MM.1S (cell line): ENCODE data around the gene ECHS1.

Source experiments
- DNase-seq: peaks from one replicate; pipeline ENCODE4 v3.0.0-alpha.2; 2015
- H2AFZ ChIP-seq: fragments of 300-600 bp; sonication (generic); 2 replicates; pipeline ENCODE4 v1.6.0; 2016; ENCODE audit warnings: antibody characterized with exemption, low read length
- H3F3A ChIP-seq: fragments of 300-600 bp; sonication (generic); 2 replicates; pipeline ENCODE4 v1.6.1; 2016; ENCODE audit warnings: mild to moderate bottlenecking, antibody characterized with exemption, low read length, moderate library complexity, mixed read lengths; ENCODE audit not compliant: insufficient read depth
- H3K27ac ChIP-seq: fragments of 300-600 bp; sonication (generic); 2 replicates; pipeline ENCODE4 v1.5.1; 2016; ENCODE audit warnings: mild to moderate bottlenecking, low read length
- H3K27me3 ChIP-seq: fragments of 300-600 bp; sonication (generic); replicated peaks from 2 replicates; pipeline ENCODE4 v1.6.0; 2016; ENCODE audit warnings: low read length; ENCODE audit not compliant: insufficient read depth
- H3K36me3 ChIP-seq: fragments of 300-600 bp; sonication (generic); replicated peaks from 2 replicates; pipeline ENCODE4 v1.6.1; 2016; ENCODE audit warnings: mild to moderate bottlenecking, low read length, mixed read lengths; ENCODE audit not compliant: insufficient read depth
- H3K4me1 ChIP-seq: fragments of 300-600 bp; sonication (generic); 2 replicates; pipeline ENCODE4 v1.6.1; 2016; ENCODE audit warnings: low read length, mixed read lengths
- H3K4me2 ChIP-seq: fragments of 300-600 bp; sonication (generic); 2 replicates; pipeline ENCODE4 v1.6.0; 2016; ENCODE audit warnings: low read depth, low read length
- H3K4me3 ChIP-seq: fragments of 300-600 bp; sonication (generic); 2 replicates; pipeline ENCODE4 v1.5.1; 2016; ENCODE audit warnings: low read length, mixed read lengths
- H3K79me2 ChIP-seq: fragments of 300-600 bp; sonication (generic); 2 replicates; pipeline ENCODE4 v1.6.1; 2016; ENCODE audit warnings: mixed run types, low read length, mixed read lengths
- H3K9ac ChIP-seq: fragments of 300-600 bp; sonication (generic); 2 replicates; pipeline ENCODE4 v1.6.1; 2016; ENCODE audit warnings: low read length, mixed read lengths
- H3K9me2 ChIP-seq: fragments of 300-600 bp; sonication (generic); replicated peaks from 2 replicates; pipeline ENCODE4 v1.6.1; 2016; ENCODE audit warnings: mild to moderate bottlenecking, low read length, mixed read lengths; ENCODE audit not compliant: insufficient read depth
- H3K9me3 ChIP-seq: fragments of 300-600 bp; sonication (generic); replicated peaks from 2 replicates; pipeline ENCODE4 v1.6.1; 2016; ENCODE audit warnings: mild to moderate bottlenecking, low read length, mixed read lengths; ENCODE audit not compliant: insufficient read depth
- H4K20me1 ChIP-seq: fragments of 300-600 bp; sonication (generic); 2 replicates; pipeline ENCODE4 v1.6.1; 2016; ENCODE audit warnings: mild to moderate bottlenecking, low read length, moderate library complexity, mixed read lengths; ENCODE audit not compliant: insufficient read depth
- CTCF ChIP-seq: fragments of 300-600 bp; sonication (generic); IDR thresholded peaks from 2 replicates; pipeline ENCODE4 v1.5.1; 2016; ENCODE audit warnings: antibody characterized with exemption, low read length, mixed read lengths
- EZH2 ChIP-seq: fragments of 300-600 bp; sonication (generic); optimal IDR thresholded peaks from 2 replicates; pipeline ENCODE3; 2017; ENCODE audit warnings: low read depth, mild to moderate bottlenecking, antibody characterized with exemption, low read length, mixed read lengths
- EZH2phosphoT487 ChIP-seq: fragments of 300-600 bp; sonication (generic); IDR thresholded peaks from 2 replicates; pipeline ENCODE4 v1.6.1; 2018; ENCODE audit warnings: antibody characterized with exemption, low read length

Gene ECHS1

GRCh38 chr10:133411523-133412380, 38.6 kb upstream of the ECHS1 start:
- Histone ChIP-seq H3K36me3 (peaks cover 11% of the 10 kb centered on the region; the same call in 1 of the 2 replicates), H3K27ac (no peak overlapping the region), H3K79me2 (peaks cover 60% of the 10 kb centered on the region), H3K4me2 (no peak overlapping the region), H3K9me2 (no peaks in the 10 kb centered on the region), H2AFZ (no peak overlapping the region), H3F3A (no peaks in the 10 kb centered on the region), H3K9ac (no peak overlapping the region), H3K4me1 (no peaks in the 10 kb centered on the region), H3K4me3 (no peak overlapping the region), H4K20me1 (no peaks in the 10 kb centered on the region), H3K9me3 (no peaks in the 10 kb centered on the region), H3K27me3 (no peaks in the 10 kb centered on the region)
- TF ChIP-seq EZH2 (no peak), EZH2phosphoT487 (no peak), CTCF (no peak)
- no peak for DNase-seq

- H3K9ac ChIP-seq: no peak overlapping the region
- no peak for TF ChIP-seq CTCF
- no peak for TF ChIP-seq EZH2phosphoT487
- TF ChIP-seq EZH2: no peak
- peaks cover 10% of the 10 kb centered on the region; the same call in 1 of the 2 replicates for H3K36me3 ChIP-seq
- DNase-seq: no peak
- H3K79me2 ChIP-seq: peaks cover 81% of the 10 kb centered on the region
- no peak overlapping the region for H3K27ac ChIP-seq
- no peaks in the 10 kb centered on the region for H3K9me3 ChIP-seq
- H2AFZ ChIP-seq: no peak overlapping the region
- no peaks in the 10 kb centered on the region for H3K9me2 ChIP-seq
- H3K4me1 ChIP-seq: peaks cover 15% of the 10 kb centered on the region
- H3K4me3 ChIP-seq: no peak overlapping the region
- H4K20me1 ChIP-seq: no peaks in the 10 kb centered on the region
- H3K27me3 ChIP-seq: no peaks in the 10 kb centered on the region
- H3K4me2 ChIP-seq: no peak overlapping the region
- H3F3A ChIP-seq: peaks cover 7% of the 10 kb centered on the region; the same call in 1 of the 2 replicates
Measured at GRCh38 chr10:133405844-133406527, 32.8 kb upstream of the ECHS1 start.

- DNase-seq: no peak
- H3K27me3 ChIP-seq: no peaks in the 10 kb centered on the region
- peaks cover 21% of the 10 kb centered on the region for H3K4me1 ChIP-seq
- H2AFZ ChIP-seq: no peak overlapping the region
- H3F3A ChIP-seq: peaks cover 14% of the 10 kb centered on the region
- no peak overlapping the region for H3K4me3 ChIP-seq
- no peaks in the 10 kb centered on the region for H3K9me3 ChIP-seq
- H3K9me2 ChIP-seq: no peaks in the 10 kb centered on the region
- TF ChIP-seq EZH2: no peak
- no peak for TF ChIP-seq EZH2phosphoT487
- TF ChIP-seq CTCF: no peak
- no peak overlapping the region for H3K4me2 ChIP-seq
- H3K79me2 ChIP-seq: peaks cover 74% of the 10 kb centered on the region
- no peak overlapping the region for H3K27ac ChIP-seq
- peaks cover 10% of the 10 kb centered on the region; the same call in 1 of the 2 replicates for H3K36me3 ChIP-seq
- H3K9ac ChIP-seq: no peak overlapping the region
- H4K20me1 ChIP-seq: no peaks in the 10 kb centered on the region
Measured at GRCh38 chr10:133405272-133405671, 32.1 kb upstream of the ECHS1 start.
